ENCODE data around the gene COL17A1.

The COL17A1 gene

DNA sequence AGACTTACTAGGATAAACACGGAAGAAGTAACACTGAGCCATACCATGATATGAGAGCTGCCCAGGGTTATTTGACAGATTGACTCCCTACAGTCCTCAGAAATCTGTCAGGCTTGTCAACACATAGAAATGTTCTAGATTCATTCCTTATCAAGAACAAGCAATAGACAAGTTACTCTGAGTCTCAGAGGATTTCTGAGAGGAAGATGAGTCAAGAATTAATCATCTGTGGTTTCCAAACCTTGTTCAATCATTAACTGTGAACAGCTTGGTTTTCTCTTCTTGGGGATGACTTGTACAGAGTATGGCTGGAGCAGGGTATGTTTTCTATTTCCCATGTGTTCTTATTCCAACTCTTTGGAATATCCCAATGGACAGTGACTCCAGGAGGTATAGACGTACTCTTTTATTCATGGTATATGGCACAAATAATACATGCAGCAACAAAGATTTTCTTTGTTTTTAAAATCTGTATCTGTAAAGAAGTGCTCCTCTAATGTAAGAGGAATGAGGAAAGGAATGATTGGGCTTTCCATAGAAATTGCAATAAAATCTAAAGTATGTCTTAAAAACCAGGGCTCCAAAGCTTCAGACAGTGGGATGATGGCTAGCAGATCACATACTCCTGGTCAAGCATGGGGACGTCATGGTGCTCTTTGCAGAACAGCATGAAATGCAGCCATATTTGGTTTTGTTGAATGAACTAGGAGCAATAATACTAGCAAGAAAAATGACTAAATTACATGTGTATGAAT lies 24.4 kb upstream of the COL17A1 start:
- peak; percentile 86 for DNase-seq (ENCODE audit: low read depth)
- H3K4me3 ChIP-seq (ENCODE audit: low read length) = no peak overlapping the region
- TF ChIP-seq CTCF (conservative IDR thresholded peaks at IDR 0.05; ENCODE audit: low read length) = no peak

GRCh38 chr10:104104926-104105325 lies 19.2 kb upstream of the COL17A1 start:
- no peak for TF ChIP-seq CTCF (conservative IDR thresholded peaks at IDR 0.05; ENCODE audit: low read length)
- no peak for DNase-seq (ENCODE audit: low read depth)
- H3K4me3 ChIP-seq (ENCODE audit: low read length) = no peak overlapping the region

GRCh38 chr10:104104418-104104817 lies 18.7 kb upstream of the COL17A1 start:
- DNase-seq (ENCODE audit: low read depth) = no peak
- no peak overlapping the region for H3K4me3 ChIP-seq (ENCODE audit: low read length)
- no peak for TF ChIP-seq CTCF (conservative IDR thresholded peaks at IDR 0.05; ENCODE audit: low read length)

- no peak overlapping the region for H3K4me3 ChIP-seq (ENCODE audit: low read length)
- DNase-seq (ENCODE audit: low read depth) = no peak
- no peak for TF ChIP-seq CTCF (conservative IDR thresholded peaks at IDR 0.05; ENCODE audit: low read length)
These were observed 18.3 kb upstream of the COL17A1 start for GRCh38 chr10:104103956-104104355.

DNA sequence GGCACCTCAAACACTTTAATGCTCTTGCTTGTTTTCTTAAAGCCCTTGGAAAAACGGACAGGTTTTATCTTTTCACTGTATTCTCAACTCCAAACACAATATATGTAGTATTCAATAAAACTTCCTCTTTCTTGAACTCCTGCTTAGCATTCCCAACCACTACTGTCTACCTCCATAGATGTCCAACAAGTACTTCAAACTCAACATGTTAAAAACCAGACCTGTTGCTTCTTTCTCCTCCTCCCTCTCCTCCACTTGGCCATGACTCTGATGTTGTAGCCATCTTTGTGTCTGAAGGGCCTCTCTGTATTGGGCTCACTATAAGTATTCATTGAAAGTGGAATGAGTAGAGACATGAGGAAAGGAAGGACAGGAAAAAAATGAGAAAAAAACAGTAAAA lies 16.2 kb upstream of the COL17A1 start:
- DNase-seq (ENCODE audit: low read depth) = no peak
- H3K4me3 ChIP-seq (ENCODE audit: low read length) = no peak overlapping the region
- no peak for TF ChIP-seq CTCF (conservative IDR thresholded peaks at IDR 0.05; ENCODE audit: low read length)

DNA sequence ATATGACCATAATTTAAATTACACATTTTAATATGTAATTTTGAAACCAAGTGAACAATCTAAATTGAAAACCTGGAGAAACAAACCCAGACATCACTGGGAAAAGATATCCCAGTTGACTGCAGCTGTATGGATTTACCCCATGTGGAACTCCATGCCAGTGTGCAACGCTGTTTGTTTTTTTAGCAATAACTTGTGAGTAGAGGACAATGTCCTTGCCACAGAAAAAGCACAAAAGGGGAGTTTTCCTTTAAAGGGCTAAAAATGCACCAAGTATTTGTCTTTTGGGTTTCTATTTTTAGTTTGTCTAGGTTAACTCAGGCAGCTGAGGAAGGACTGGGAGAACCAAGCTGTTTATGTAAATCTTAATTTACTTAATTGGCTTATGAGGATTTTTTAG lies 15.1 kb upstream of the COL17A1 start:
- no peak for TF ChIP-seq CTCF (conservative IDR thresholded peaks at IDR 0.05; ENCODE audit: low read length)
- DNase-seq (ENCODE audit: low read depth) = no peak

DNA sequence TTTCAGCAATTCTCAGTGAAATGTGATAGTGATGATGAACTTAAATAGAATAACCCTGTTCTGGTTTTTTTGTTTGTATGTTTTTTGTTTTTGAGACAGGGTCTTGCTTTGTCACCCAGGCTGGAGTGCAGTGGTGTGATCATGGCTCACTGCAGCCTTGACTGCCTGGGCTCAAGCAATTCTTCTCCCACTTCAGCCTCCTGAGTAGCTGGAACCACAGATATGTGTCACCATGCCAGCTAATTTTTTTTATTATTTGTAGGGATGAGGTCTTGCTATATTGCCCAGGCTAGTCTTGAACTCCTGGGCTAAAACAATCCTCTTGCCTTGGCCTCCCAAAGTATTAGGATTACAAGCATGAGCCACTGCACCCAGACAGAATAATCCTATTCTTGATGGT lies 14.3 kb upstream of the COL17A1 start:
- no peak overlapping the region for H3K4me3 ChIP-seq (ENCODE audit: low read length)
- TF ChIP-seq CTCF (conservative IDR thresholded peaks at IDR 0.05; ENCODE audit: low read length) = no peak
- peak; percentile 15 for DNase-seq (ENCODE audit: low read depth)

More for the DNA sequence above, 15.1 kb upstream of the COL17A1 start:
- H3K4me3 ChIP-seq (ENCODE audit: low read length) = no peak overlapping the region
